ENCODE data around the gene TSEN34. TPM values are rescaled to one million over a fixed set of nuclear protein-coding genes. Genes with fewer than 3 reads are reported as not detected.
"Not testable (repeated sequence)": the region's sequence is repeated elsewhere in the genome, so short reads cannot be mapped to it uniquely, and the experiment has no call there.

The TSEN34 gene
- total RNA-seq, 1 experiment from 2014 or later, result 194 TPM

DNA sequence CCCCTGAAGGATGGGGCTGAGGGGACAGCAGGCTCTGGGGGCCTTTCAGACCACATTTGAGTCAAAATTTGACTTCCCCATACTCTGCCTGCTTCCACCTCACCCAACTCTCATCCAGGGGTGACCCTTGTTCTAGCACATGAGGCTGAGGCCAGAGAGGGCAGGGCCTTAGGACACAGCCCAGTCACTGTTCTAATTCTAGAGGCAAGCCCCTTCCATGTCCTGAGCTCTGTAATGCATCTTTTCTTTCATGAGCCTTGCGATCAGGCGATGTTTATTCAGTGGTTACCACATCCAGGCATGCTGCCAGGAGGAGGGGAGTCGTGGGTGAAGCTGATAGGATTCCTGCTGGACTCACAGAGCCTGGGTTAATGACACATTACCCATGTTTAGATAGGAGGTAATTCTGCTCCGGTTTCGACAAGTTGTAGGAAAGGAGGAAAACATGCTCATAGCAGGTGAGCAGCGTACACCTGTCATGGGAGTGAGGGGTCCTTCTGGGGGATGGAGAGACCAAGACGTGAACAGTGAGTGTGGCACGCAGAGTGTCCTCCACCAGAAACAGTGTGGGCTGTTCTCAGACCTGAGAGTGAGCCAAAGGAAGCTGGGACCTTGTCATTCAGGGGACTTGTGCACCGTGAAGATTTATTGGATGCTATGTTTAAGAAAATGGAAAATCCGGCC is 18.8 kb downstream of the TSEN34 start:
- H3K27ac ChIP-seq (ENCODE audit: low read length), result peak overlapping the region; percentile 64
- CTCF ChIA-PET, result no interaction called here
- no peaks in the 10 kb centered on the region for H3K9me3 ChIP-seq (ENCODE audit: control insufficient read depth, insufficient read depth, low read depth, low read length)
- peak; percentile 81 for ATAC-seq
- H3K36me3 ChIP-seq (ENCODE audit: control insufficient read depth, insufficient read depth, low read length), result peaks cover 14% of the 10 kb centered on the region
- in situ Hi-C loops (cut with HindIII; ENCODE audit: low pct_unique_long_range_greater_than_20kb, low sequenced_read_pairs), result no loop called here
- peaks cover 60% of the 10 kb centered on the region for H3K4me1 ChIP-seq (ENCODE audit: control insufficient read depth, insufficient read depth, low read length)
- BruUV-seq (replicated peaks), result no TSS peak
- intact Hi-C loops (cut with micrococcal nuclease; ENCODE audit: unreplicated experiment), result no loop called here
- H3K27me3 ChIP-seq (ENCODE audit: control insufficient read depth, insufficient read depth, low read length), result no peaks in the 10 kb centered on the region
- 0 out of 4 replicates have a peak overlapping the region, but pooled peaks of 1 of the 2 experiments have one; percentile 5 for H3K4me3 ChIP-seq (ENCODE audit: low read depth in 2 of 2, low read length in 2 of 2)
- TF ChIP-seq POLR2AphosphoS5 (IDR thresholded peaks at IDR 0.05; ENCODE audit: low read depth, low read length), result peak; percentile 60
- TF ChIP-seq, protein P1, sequence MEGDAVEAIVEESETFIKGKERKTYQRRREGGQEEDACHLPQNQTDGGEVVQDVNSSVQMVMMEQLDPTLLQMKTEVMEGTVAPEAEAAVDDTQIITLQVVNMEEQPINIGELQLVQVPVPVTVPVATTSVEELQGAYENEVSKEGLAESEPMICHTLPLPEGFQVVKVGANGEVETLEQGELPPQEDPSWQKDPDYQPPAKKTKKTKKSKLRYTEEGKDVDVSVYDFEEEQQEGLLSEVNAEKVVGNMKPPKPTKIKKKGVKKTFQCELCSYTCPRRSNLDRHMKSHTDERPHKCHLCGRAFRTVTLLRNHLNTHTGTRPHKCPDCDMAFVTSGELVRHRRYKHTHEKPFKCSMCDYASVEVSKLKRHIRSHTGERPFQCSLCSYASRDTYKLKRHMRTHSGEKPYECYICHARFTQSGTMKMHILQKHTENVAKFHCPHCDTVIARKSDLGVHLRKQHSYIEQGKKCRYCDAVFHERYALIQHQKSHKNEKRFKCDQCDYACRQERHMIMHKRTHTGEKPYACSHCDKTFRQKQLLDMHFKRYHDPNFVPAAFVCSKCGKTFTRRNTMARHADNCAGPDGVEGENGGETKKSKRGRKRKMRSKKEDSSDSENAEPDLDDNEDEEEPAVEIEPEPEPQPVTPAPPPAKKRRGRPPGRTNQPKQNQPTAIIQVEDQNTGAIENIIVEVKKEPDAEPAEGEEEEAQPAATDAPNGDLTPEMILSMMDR (IDR thresholded peaks at IDR 0.05), result no peak
- TF ChIP-seq SIN3A (IDR thresholded peaks at IDR 0.05; ENCODE audit: borderline replicate concordance, insufficient read depth, low read depth, low read length), result no peak
- TF ChIP-seq TCF7L2 (IDR thresholded peaks at IDR 0.05; ENCODE audit: low read depth, low read length), result peak; percentile 61
- TF ChIP-seq, protein P2, sequence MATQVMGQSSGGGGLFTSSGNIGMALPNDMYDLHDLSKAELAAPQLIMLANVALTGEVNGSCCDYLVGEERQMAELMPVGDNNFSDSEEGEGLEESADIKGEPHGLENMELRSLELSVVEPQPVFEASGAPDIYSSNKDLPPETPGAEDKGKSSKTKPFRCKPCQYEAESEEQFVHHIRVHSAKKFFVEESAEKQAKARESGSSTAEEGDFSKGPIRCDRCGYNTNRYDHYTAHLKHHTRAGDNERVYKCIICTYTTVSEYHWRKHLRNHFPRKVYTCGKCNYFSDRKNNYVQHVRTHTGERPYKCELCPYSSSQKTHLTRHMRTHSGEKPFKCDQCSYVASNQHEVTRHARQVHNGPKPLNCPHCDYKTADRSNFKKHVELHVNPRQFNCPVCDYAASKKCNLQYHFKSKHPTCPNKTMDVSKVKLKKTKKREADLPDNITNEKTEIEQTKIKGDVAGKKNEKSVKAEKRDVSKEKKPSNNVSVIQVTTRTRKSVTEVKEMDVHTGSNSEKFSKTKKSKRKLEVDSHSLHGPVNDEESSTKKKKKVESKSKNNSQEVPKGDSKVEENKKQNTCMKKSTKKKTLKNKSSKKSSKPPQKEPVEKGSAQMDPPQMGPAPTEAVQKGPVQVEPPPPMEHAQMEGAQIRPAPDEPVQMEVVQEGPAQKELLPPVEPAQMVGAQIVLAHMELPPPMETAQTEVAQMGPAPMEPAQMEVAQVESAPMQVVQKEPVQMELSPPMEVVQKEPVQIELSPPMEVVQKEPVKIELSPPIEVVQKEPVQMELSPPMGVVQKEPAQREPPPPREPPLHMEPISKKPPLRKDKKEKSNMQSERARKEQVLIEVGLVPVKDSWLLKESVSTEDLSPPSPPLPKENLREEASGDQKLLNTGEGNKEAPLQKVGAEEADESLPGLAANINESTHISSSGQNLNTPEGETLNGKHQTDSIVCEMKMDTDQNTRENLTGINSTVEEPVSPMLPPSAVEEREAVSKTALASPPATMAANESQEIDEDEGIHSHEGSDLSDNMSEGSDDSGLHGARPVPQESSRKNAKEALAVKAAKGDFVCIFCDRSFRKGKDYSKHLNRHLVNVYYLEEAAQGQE (IDR thresholded peaks at IDR 0.05; ENCODE audit: insufficient read depth in 1 of 2, low read depth in 2 of 2, low read length in 1 of 2), result no peak
- POLR2A ChIA-PET, result interaction anchor here (1.1 kb wide), 1 partner anchor 9 kb away, joined by 3 read pairs; no protein-coding TSS in a partner anchor
- DNase-seq (ENCODE audit: low read depth, low spot score), result peak; percentile 96

DNA sequence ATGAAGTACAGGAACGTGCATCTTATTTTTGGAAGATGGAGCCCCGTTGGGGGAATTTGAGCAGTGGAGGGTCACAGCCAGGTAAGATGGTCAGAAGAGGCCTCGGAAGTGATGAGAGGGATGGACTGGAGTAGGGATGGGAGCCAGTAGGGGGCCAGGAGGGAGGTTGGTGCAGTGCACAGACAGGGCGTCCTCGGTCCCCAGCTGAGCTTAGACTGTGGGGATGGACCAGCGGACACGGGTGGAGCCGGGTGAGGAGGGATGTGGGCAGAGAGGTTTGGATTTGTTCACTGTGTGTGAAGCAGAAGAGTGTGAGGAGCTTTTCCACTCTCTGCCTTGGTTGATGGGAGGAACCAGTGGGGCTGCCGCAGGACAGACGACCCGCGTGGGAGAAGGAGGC is 20.1 kb downstream of the TSEN34 start:
- Histone ChIP-seq H3K4me3 (ENCODE audit: low read depth in 2 of 2, low read length in 2 of 2) (no peak overlapping the region), H3K36me3 (ENCODE audit: control insufficient read depth, insufficient read depth, low read length) (peaks cover 5% of the 10 kb centered on the region; the same call in 1 of the 2 replicates), H3K27me3 (ENCODE audit: control insufficient read depth, insufficient read depth, low read length) (no peaks in the 10 kb centered on the region), H3K4me1 (ENCODE audit: control insufficient read depth, insufficient read depth, low read length) (peaks cover 48% of the 10 kb centered on the region), H3K27ac (ENCODE audit: low read length) (no peak overlapping the region), H3K9me3 (ENCODE audit: control insufficient read depth, insufficient read depth, low read depth, low read length) (no peaks in the 10 kb centered on the region)
- CTCF ChIA-PET, result no interaction called here
- intact Hi-C loops (cut with micrococcal nuclease; ENCODE audit: unreplicated experiment) (no loop called here), in situ Hi-C loops (cut with HindIII; ENCODE audit: low pct_unique_long_range_greater_than_20kb, low sequenced_read_pairs) (no loop called here)
- no TSS peak for BruUV-seq (replicated peaks)
- TF ChIP-seq, protein P2 (IDR thresholded peaks at IDR 0.05; ENCODE audit: insufficient read depth in 1 of 2, low read depth in 2 of 2, low read length in 1 of 2), result no peak
- TF ChIP-seq POLR2AphosphoS5 (IDR thresholded peaks at IDR 0.05; ENCODE audit: low read depth, low read length), result no peak
- no peak for TF ChIP-seq SIN3A (IDR thresholded peaks at IDR 0.05; ENCODE audit: borderline replicate concordance, insufficient read depth, low read depth, low read length)
- TF ChIP-seq, protein P1 (IDR thresholded peaks at IDR 0.05), result no peak
- no peak for TF ChIP-seq TCF7L2 (IDR thresholded peaks at IDR 0.05; ENCODE audit: low read depth, low read length)
- ATAC-seq (no peak), DNase-seq (ENCODE audit: low read depth, low spot score) (no peak)
- POLR2A ChIA-PET, result interaction anchor here (0.7 kb wide), 1 partner anchor 45 kb away, joined by 4 read pairs; no protein-coding TSS in a partner anchor

DNA sequence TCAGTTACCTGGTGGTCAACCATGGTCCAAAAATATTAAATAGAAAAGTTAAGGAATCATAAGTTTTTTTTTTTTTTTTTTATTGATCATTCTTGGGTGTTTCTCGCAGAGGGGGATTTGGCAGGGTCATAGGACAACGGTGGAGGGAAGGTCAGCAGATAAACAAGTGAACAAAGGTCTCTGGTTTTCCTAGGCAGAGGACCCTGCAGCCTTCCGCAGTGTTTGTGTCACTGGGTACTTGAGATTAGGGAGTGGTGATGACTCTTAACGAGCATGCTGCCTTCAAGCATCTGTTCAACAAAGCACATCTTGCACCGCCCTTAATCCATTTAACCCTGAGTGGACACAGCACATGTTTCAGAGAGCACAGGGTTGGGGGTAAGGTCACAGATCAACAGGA is 23.1 kb downstream of the TSEN34 start:
- H3K36me3 ChIP-seq (ENCODE audit: control insufficient read depth, insufficient read depth, low read length); H3K4me3 ChIP-seq (ENCODE audit: low read depth in 2 of 2, low read length in 2 of 2); ATAC-seq; H3K9me3 ChIP-seq (ENCODE audit: control insufficient read depth, insufficient read depth, low read depth, low read length); H3K27ac ChIP-seq (ENCODE audit: low read length); DNase-seq (ENCODE audit: low read depth, low spot score); H3K27me3 ChIP-seq (ENCODE audit: control insufficient read depth, insufficient read depth, low read length); in situ Hi-C loops (cut with HindIII; ENCODE audit: low pct_unique_long_range_greater_than_20kb, low sequenced_read_pairs); intact Hi-C loops (cut with micrococcal nuclease; ENCODE audit: unreplicated experiment); BruUV-seq (replicated peaks): not testable (repeated sequence)
- CTCF ChIA-PET, result interaction anchor here (0.6 kb wide), 1 partner anchor 46 kb away, joined by 3 read pairs; no protein-coding TSS in a partner anchor
- H3K4me1 ChIP-seq (ENCODE audit: control insufficient read depth, insufficient read depth, low read length), result peaks cover 23% of the 10 kb centered on the region
- POLR2A ChIA-PET, result interaction anchor here (0.6 kb wide), 2 partner anchors 22 to 340 kb away, joined by 6 to 14 read pairs; no protein-coding TSS in a partner anchor
